Heart right ventricle (tissue), 16 donors: Measurements from ENCODE around the gene RBM24. TPM values are rescaled to one million over a fixed set of nuclear protein-coding genes. Genes with fewer than 3 reads are reported as not detected.

Experiments
- ATAC-seq, 8 donors: fragments of 200-7000 bp; cut with Tn5 transposase; one replicate each; pipeline ENCODE4 v1.9.1; 2020; ENCODE audit warnings: mild to moderate bottlenecking in 8 of 8, moderate library complexity in 8 of 8, moderate number of reproducible peaks in 1 of 8
- DNase-seq, 2 donors: peaks; one replicate each; pipeline ENCODE4 v3.0.0-alpha.2; 2020
- H3K27ac ChIP-seq, 10 donors: fragments of 200-600 bp; sonication (generic) in 2 of 10; one replicate each; pipeline versions ENCODE4 v1.5.0 to v1.8.0; 2020 to 2022; ENCODE audit warnings: mild to moderate bottlenecking in 3 of 10
- H3K27me3 ChIP-seq, 7 donors: fragments of 200-600 bp; one replicate each; pipeline ENCODE4 v1.8.0; 2021 to 2022; ENCODE audit warnings: mild to moderate bottlenecking in 2 of 7
- H3K36me3 ChIP-seq, 9 donors: fragments of 200-600 bp; sonication (generic) in 1 of 9; one replicate each; pipeline versions ENCODE4 v1.5.0 to v1.8.0; 2020 to 2022; ENCODE audit warnings: mild to moderate bottlenecking in 2 of 9
- H3K4me1 ChIP-seq, 9 donors: fragments of 200-600 bp; sonication (generic) in 1 of 9; one replicate each; pipeline versions ENCODE4 v1.5.0 to v1.8.0; 2020 to 2022; ENCODE audit warnings: mild to moderate bottlenecking in 4 of 9
- H3K4me3 ChIP-seq, 10 donors: fragments of 200-600 bp; sonication (generic) in 2 of 10; one replicate each; pipeline versions ENCODE4 v1.5.0 to v1.8.0; 2020 to 2022; ENCODE audit warnings: mild to moderate bottlenecking in 7 of 10, moderate library complexity in 2 of 10
- H3K9me3 ChIP-seq, 11 donors: fragments of 200-600 bp in 10 of 11; sonication (generic) in 2 of 11; one replicate each; pipeline versions ENCODE4 v1.5.0 to v1.8.0; 2013 to 2022; ENCODE audit warnings: mild to moderate bottlenecking in 2 of 11, control low read depth in 1 of 11, moderate library complexity in 1 of 11
- WGBS, 2 donors: extraction: QIAGEN DNeasy Blood & Tissue Kit; methylation state at CpG; one replicate each; pipeline ENCODE4 v1.1.7; 2013; ENCODE audit warnings: inconsistent platforms in 1 of 2; 5-methylcytosine and 5-hydroxymethylcytosine counted together
- intact Hi-C, 10 donors: fragments of 100-400 bp; cut with DNase I; formaldehyde crosslinking; loops; one replicate each; pipeline versions ENCODE4 v1.11.1 to v1.14.2; 2022
- polyA plus RNA-seq, 2 donors: library from polyadenylated mRNA; stranded (reverse); fragments of 200-250 nt; gene quantifications; one replicate each; pipeline ENCODE4 v1.2.3, GENCODE V29; 2013
- total RNA-seq, 10 donors: library from RNA; stranded (reverse); fragmentation: NEBNext Ultra II Directional in 3 of 10; extraction: Animal tissue kit (Norgen Biotek cat#: 25700) in 3 of 10; gene quantifications; one replicate each; pipeline versions ENCODE4 v1.2.1 to v1.2.4, GENCODE V29; 2021 to 2023
- TF ChIP-seq, protein P1 (sequence below), 9 donors: fragments of 200-600 bp; sonication (generic) in 2 of 9; IDR thresholded peaks; one replicate each; pipeline versions ENCODE4 v1.5.0 to v1.8.0; 2021 to 2022; ENCODE audit warnings: antibody characterized with exemption in 9 of 9, mild to moderate bottlenecking in 5 of 9, moderate library complexity in 1 of 9
- donor health status: Arrhythmogenic right ventricular cardiomyopathy.
- donor health status: ischemic (EF 13 %, LVEDD 7.1; RV severe dilation, severe dysfunction).
- donor health status: healthy with polysubstance abuse.
- donor health status: DM: no; HTN: yes; CAD: no.
- donor health status: DM: no; HTN: no; CAD: no.
- donor health status: ischemic (EF 25% LVEDD 6.9; RV normal size, moderate dysfunction).
- donor health status: ischemic (EF 25% LVEDD 5.7; RV mildly dilated, moderate dysfunction).
- donor health status: healthy.
- donor health status: DM: yes; HTN: yes; CAD: no.
- donor health status: Ischemic cardiomyopathy.
- donor health status: ischemic (EF 35%, LVEDD 5.7; RV mildly dilated, moderate dysfunction).
- donor health status: nonischemic (EF 11% LVEDD 7.7; RV severe dilation, severe dysfunction).
- donor health status: DM: yes; HTN: yes; CAD: no.
- donor health status: PGD.
- donor health status: ischemic (EF 29% LVEDD 5.4; RV normal size, mild dysfunction).
- donor health status: nonischemic (EF 23%, LVEDD 6.1; RV moderate dilation, normal function).

Gene RBM24
- total and polyA plus RNA-seq, 12 donors: 62.4 to 317 (median 194) TPM

- WGBS, 2 donors: 38 to 57% methylated on average over 4 of the region's 4 CpGs
- intact Hi-C loops: no loop called here
- ATAC-seq (peak in 5 of 8 donors; percentile 42 to 62 (median 61)), DNase-seq (no peak)
- Histone ChIP-seq H3K4me1 (peaks cover 0 to 10% (median 0%) of the 10 kb centered on the region in 9 donors), H3K27me3 (peaks cover 0 to 4% (median 0%) of the 10 kb centered on the region in 7 donors), H3K9me3 (no peaks in the 10 kb centered on the region), H3K27ac (peak overlapping the region in 6 of 10 donors; percentile 0 to 58 (median 25)), H3K36me3 (no peaks in the 10 kb centered on the region), H3K4me3 (no peak overlapping the region)
- TF ChIP-seq, protein P1, sequence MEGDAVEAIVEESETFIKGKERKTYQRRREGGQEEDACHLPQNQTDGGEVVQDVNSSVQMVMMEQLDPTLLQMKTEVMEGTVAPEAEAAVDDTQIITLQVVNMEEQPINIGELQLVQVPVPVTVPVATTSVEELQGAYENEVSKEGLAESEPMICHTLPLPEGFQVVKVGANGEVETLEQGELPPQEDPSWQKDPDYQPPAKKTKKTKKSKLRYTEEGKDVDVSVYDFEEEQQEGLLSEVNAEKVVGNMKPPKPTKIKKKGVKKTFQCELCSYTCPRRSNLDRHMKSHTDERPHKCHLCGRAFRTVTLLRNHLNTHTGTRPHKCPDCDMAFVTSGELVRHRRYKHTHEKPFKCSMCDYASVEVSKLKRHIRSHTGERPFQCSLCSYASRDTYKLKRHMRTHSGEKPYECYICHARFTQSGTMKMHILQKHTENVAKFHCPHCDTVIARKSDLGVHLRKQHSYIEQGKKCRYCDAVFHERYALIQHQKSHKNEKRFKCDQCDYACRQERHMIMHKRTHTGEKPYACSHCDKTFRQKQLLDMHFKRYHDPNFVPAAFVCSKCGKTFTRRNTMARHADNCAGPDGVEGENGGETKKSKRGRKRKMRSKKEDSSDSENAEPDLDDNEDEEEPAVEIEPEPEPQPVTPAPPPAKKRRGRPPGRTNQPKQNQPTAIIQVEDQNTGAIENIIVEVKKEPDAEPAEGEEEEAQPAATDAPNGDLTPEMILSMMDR (IDR thresholded peaks at IDR 0.05): no peak
Observed at GRCh38 chr6:17258749-17259148, 22.4 kb upstream of the RBM24 start.

DNA sequence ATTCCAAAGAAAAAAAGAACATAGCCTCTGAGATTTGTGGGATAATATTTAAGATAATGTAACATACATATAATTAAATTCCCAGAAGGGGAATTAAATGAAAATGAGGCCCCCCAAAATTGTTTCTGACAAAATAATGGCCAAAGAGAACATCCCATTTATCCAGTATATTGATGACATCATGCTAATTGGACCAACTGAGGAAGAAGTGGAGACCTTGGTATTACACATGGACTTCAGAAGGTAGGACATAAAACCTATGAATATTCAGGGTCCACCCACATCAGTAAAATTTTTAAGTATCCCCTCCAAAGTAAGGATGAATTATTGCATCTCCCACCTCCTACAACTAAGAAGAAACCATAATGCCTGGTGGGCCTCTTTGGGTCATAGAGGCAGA lies 15.6 kb upstream of the RBM24 start:
- intact Hi-C loops: loop anchor here in 1 of 10 donors (5.0 kb wide), 1 partner anchor 38 kb away; no protein-coding TSS in a partner anchor
- Histone ChIP-seq H3K4me3 (no peak overlapping the region), H3K4me1 (peaks cover 0 to 23% (median 5%) of the 10 kb centered on the region in 9 donors), H3K36me3 (no peaks in the 10 kb centered on the region), H3K9me3 (no peaks in the 10 kb centered on the region), H3K27ac (no peak overlapping the region), H3K27me3 (no peaks in the 10 kb centered on the region)
- DNase-seq: no peak
- TF ChIP-seq, protein P1 (IDR thresholded peaks at IDR 0.05): no peak
- ATAC-seq: no peak

GRCh38 chr6:17267566-17267965 lies 13.6 kb upstream of the RBM24 start:
- Histone ChIP-seq H3K9me3 (no peaks in the 10 kb centered on the region), H3K36me3 (no peaks in the 10 kb centered on the region), H3K27ac (no peak overlapping the region), H3K4me1 (peaks cover 0 to 23% (median 5%) of the 10 kb centered on the region in 9 donors), H3K27me3 (no peaks in the 10 kb centered on the region), H3K4me3 (no peak overlapping the region)
- 58 to 66% methylated on average over 3 of the region's 3 CpGs for WGBS, 2 donors
- TF ChIP-seq, protein P1 (IDR thresholded peaks at IDR 0.05): no peak
- DNase-seq: no peak
- no peak for ATAC-seq
- intact Hi-C loops: loop anchor here in 1 of 10 donors (5.0 kb wide), 1 partner anchor 40 kb away; no protein-coding TSS in a partner anchor

- ATAC-seq (peak in 1 of 8 donors; percentile 16), DNase-seq (no peak)
- WGBS, 2 donors: 77 to 81% methylated on average over 6 of the region's 6 CpGs
- Histone ChIP-seq H3K36me3 (no peaks in the 10 kb centered on the region), H3K27ac (no peak overlapping the region), H3K4me3 (no peak overlapping the region), H3K4me1 (peaks cover 0 to 23% (median 5%) of the 10 kb centered on the region in 9 donors), H3K27me3 (no peaks in the 10 kb centered on the region), H3K9me3 (no peaks in the 10 kb centered on the region)
- TF ChIP-seq, protein P1 (IDR thresholded peaks at IDR 0.05): no peak
- intact Hi-C loops: loop anchor here in 1 of 10 donors (5.0 kb wide), 1 partner anchor 41 kb away; no protein-coding TSS in a partner anchor
Observed at GRCh38 chr6:17268114-17268513, 13.0 kb upstream of the RBM24 start.
